HepG2 (cell line): Measurements from ENCODE around the gene RAB35. TPM values are rescaled to one million over a fixed set of nuclear protein-coding genes. Genes with fewer than 3 reads are reported as not detected.

Experiments used
- AGO2 ChIP-seq: fragments of 200-400 bp; formaldehyde crosslinking; optimal IDR thresholded peaks from 2 replicates; pipeline ENCODE3; 2017; ENCODE audit warnings: mild to moderate bottlenecking, low read depth, low read length, moderate library complexity
- BRCA1 ChIP-seq: sonication (generic); formaldehyde crosslinking; IDR thresholded peaks from 2 replicates; pipeline ENCODE4 v1.4.0; 2020; ENCODE audit warnings: missing genetic modification reagents
- EEA1 ChIP-seq: sonication (generic); formaldehyde crosslinking; IDR thresholded peaks from 2 replicates; pipeline ENCODE4 v1.5.1; 2020; ENCODE audit warnings: mild to moderate bottlenecking, missing genetic modification reagents, borderline replicate concordance
- GPN1 ChIP-seq: sonication (generic); formaldehyde crosslinking; IDR thresholded peaks from 2 replicates; pipeline ENCODE4 v1.5.1; 2020; ENCODE audit warnings: missing genetic modification reagents, borderline replicate concordance
- HDAC2 ChIP-seq: sonication (generic); formaldehyde crosslinking; IDR thresholded peaks from 2 replicates; pipeline ENCODE4 v1.4.0; 2020; ENCODE audit warnings: missing genetic modification reagents
- MAZ ChIP-seq, 2 experiments: sonication (generic) in 1 of 2; formaldehyde crosslinking in 1 of 2; IDR thresholded peaks; 2 replicates each; pipeline versions ENCODE4 v1.5.0 to v1.6.1; 2012 to 2020; ENCODE audit warnings: low read depth in 2 of 2, mild to moderate bottlenecking in 2 of 2, borderline replicate concordance in 1 of 2, improper control_type of control experiment in 1 of 2, low read length in 1 of 2, missing genetic modification reagents in 1 of 2, moderate library complexity in 1 of 2
- MXD4 ChIP-seq: IDR thresholded peaks from 2 replicates; pipeline ENCODE4 v1.6.1; 2016; ENCODE audit warnings: mild to moderate bottlenecking, missing biosample characterization, missing genetic modification reagents
- PPARG ChIP-seq: conservative IDR thresholded peaks from 2 replicates; pipeline ENCODE4 v1.6.1; 2016; ENCODE audit warnings: missing biosample characterization, missing genetic modification reagents
- RBFOX2 ChIP-seq: fragments of 200-400 bp; formaldehyde crosslinking; IDR thresholded peaks from 2 replicates; pipeline ENCODE4 v1.6.1; 2017; ENCODE audit warnings: low read depth, mild to moderate bottlenecking, low read length
- SALL2 ChIP-seq: sonication (generic); formaldehyde crosslinking; IDR thresholded peaks from 2 replicates; pipeline ENCODE4 v1.8.1; 2023; ENCODE audit warnings: mild to moderate bottlenecking, missing genetic modification reagents, inconsistent platforms
- SUZ12 ChIP-seq: fragments of 150-350 bp; IDR thresholded peaks from 2 replicates; pipeline ENCODE4 v1.6.1; 2014; ENCODE audit warnings: low read depth, low read length
- TEAD2 ChIP-seq: sonication (generic); formaldehyde crosslinking; IDR thresholded peaks from 2 replicates; pipeline ENCODE4 v1.9.0; 2021; ENCODE audit warnings: missing genetic modification reagents
- ZNF10 ChIP-seq: sonication (generic); formaldehyde crosslinking; IDR thresholded peaks from 2 replicates; pipeline ENCODE4 v1.4.0; 2020; ENCODE audit warnings: mild to moderate bottlenecking, low read depth, missing genetic modification reagents, borderline replicate concordance
- ZNF709 ChIP-seq: sonication (generic); formaldehyde crosslinking; IDR thresholded peaks from 2 replicates; pipeline ENCODE4 v1.5.0; 2020; ENCODE audit warnings: mild to moderate bottlenecking, missing genetic modification reagents
- ZNF747 ChIP-seq: sonication (generic); formaldehyde crosslinking; IDR thresholded peaks from 2 replicates; pipeline ENCODE4 v1.8.1; 2023; ENCODE audit warnings: missing genetic modification reagents, mild to moderate bottlenecking, borderline replicate concordance
- ZNF776 ChIP-seq: sonication (generic); formaldehyde crosslinking; IDR thresholded peaks from 2 replicates; pipeline ENCODE4 v1.4.0; 2020; ENCODE audit warnings: mild to moderate bottlenecking, missing genetic modification reagents
- ZNF790 ChIP-seq: sonication (generic); formaldehyde crosslinking; IDR thresholded peaks from 2 replicates; pipeline ENCODE4 v1.8.0; 2022; ENCODE audit warnings: missing genetic modification reagents, mild to moderate bottlenecking, borderline replicate concordance
- polyA plus RNA-seq, 8 experiments: library from polyadenylated mRNA; depleted of rRNA in 3 of 8; stranded (reverse) in 7 of 8; unstranded in 1 of 8; fragments of >200 nt; fragmentation: Illumina TruSeq in 4 of 8; extraction: Trizol in 4 of 8; gene quantifications; 2 replicates each; pipeline versions ENCODE4 v1.2.1 to v1.2.3, GENCODE V29; 2011 to 2016; ENCODE audit warnings: low read depth in 4 of 8, missing spikeins in 1 of 8, mixed read lengths in 1 of 8; ENCODE audit not compliant: insufficient read depth in 1 of 8
- total RNA-seq, 5 experiments: library from RNA; depleted of rRNA; stranded (reverse); fragments of >200 nt; fragmentation: Illumina TruSeq; extraction: Trizol; gene quantifications; 2 replicates each; pipeline ENCODE4 v1.2.3, GENCODE V29; 2016; ENCODE audit warnings: low read depth in 1 of 5
- TF ChIP-seq, protein P1 (sequence below): sonication (generic); formaldehyde crosslinking; IDR thresholded peaks from 2 replicates; pipeline ENCODE4 v1.5.0; 2020; ENCODE audit warnings: mild to moderate bottlenecking, missing genetic modification reagents
- TF ChIP-seq, protein P2 (sequence below): sonication (generic); formaldehyde crosslinking; IDR thresholded peaks from 2 replicates; pipeline ENCODE4 v1.4.0; 2020; ENCODE audit warnings: missing genetic modification reagents
- TF ChIP-seq, protein P3 (sequence below): sonication (generic); formaldehyde crosslinking; IDR thresholded peaks from 2 replicates; pipeline ENCODE4 v1.4.0; 2020; ENCODE audit warnings: mild to moderate bottlenecking, missing genetic modification reagents, borderline replicate concordance

The RAB35 gene
- total and polyA plus RNA-seq, 2 of the 13 experiments (the other 11 are each of a cell fraction or from before 2014, with no cell fraction given): 25.2 to 29.1 TPM

DNA sequence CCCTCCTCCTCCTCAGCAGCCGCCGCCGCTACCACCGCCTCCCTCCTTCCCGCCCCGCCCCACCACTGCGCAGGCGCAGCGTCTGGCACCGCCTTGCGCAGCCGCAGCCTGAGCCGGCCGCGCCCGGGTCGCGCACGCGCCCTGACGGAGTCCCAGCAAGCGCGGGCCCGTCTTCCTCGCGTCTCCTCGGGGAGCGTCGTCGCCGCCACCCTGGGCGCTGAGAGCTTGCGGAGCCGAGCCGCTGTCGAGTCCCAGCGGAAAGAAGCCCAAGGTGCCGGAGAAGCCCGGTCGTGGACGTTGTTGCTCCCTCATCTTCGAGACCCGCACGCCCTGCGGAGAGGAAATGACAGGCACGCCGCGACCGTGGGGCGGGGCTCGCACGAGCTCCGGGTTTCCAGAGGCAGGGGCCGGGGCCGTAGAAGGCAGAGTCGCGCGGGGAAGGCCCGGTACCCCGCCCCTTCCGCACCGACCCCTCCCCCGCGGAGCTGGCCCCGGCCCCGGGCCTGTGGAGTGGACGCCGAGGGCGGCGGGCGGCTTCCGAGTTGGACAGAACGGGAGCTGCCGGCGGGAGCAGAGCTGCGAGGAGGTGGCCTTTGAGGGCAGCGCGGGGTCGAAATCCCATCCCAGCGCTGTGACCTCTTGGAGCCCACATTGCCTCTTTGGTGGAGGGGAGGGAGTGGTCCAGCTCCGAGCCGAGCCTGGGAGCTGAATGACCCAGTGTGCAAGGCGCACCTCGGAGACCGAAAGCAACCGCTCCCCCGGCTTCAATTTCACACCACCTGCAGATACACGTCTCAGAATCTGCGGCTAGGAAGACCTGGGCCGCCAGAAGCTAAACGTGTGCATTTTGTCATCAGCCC lies 469 bp upstream of the RAB35 start (continued):
- TF ChIP-seq MAZ (IDR thresholded peaks at IDR 0.05; ENCODE audit: borderline replicate concordance, low read depth, low read length) (peak; percentile 70; the same call in 1 of the 2 replicates), MAZ (CRISPR knock-in tag; IDR thresholded peaks at IDR 0.05; ENCODE audit: low read depth) (peak; percentile 81), TEAD2 (CRISPR knock-in tag) (no peak), EEA1 (CRISPR knock-in tag) (peak; percentile 83; the same call in 1 of the 2 replicates), GPN1 (peak; percentile 12; the same call in 1 of the 2 replicates), ZNF776 (CRISPR knock-in tag) (peak; percentile 72; the same call in 1 of the 2 replicates), MXD4 (CRISPR knock-in tag) (peak; percentile 97), ZNF747 (CRISPR knock-in tag) (peak; percentile 42; the same call in 1 of the 2 replicates), HDAC2 (CRISPR knock-in tag) (peak; percentile 65; the same call in 1 of the 2 replicates), BRCA1 (CRISPR knock-in tag) (peak; percentile 68; the same call in 1 of the 2 replicates), ZNF790 (CRISPR knock-in tag) (peak; percentile 73; the same call in 1 of the 2 replicates), SUZ12 (no peak), RBFOX2 (peak; percentile 94), SALL2 (0 out of 2 replicates have a peak, but pooled peaks have one; percentile 85), ZNF709 (CRISPR knock-in tag) (peak; percentile 45; the same call in 1 of the 2 replicates), AGO2 (peak; percentile 86), PPARG (CRISPR knock-in tag) (0 out of 2 replicates have a peak, but pooled peaks have one; percentile 35), ZNF10 (CRISPR knock-in tag) (no peak)
- TF ChIP-seq, protein P1, sequence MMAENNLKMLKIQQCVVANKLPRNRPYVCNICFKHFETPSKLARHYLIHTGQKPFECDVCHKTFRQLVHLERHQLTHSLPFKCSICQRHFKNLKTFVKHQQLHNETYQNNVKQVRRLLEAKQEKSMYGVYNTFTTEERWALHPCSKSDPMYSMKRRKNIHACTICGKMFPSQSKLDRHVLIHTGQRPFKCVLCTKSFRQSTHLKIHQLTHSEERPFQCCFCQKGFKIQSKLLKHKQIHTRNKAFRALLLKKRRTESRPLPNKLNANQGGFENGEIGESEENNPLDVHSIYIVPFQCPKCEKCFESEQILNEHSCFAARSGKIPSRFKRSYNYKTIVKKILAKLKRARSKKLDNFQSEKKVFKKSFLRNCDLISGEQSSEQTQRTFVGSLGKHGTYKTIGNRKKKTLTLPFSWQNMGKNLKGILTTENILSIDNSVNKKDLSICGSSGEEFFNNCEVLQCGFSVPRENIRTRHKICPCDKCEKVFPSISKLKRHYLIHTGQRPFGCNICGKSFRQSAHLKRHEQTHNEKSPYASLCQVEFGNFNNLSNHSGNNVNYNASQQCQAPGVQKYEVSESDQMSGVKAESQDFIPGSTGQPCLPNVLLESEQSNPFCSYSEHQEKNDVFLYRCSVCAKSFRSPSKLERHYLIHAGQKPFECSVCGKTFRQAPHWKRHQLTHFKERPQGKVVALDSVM (CRISPR knock-in tag): peak; percentile 34; the same call in 1 of the 2 replicates
- TF ChIP-seq, protein P2, sequence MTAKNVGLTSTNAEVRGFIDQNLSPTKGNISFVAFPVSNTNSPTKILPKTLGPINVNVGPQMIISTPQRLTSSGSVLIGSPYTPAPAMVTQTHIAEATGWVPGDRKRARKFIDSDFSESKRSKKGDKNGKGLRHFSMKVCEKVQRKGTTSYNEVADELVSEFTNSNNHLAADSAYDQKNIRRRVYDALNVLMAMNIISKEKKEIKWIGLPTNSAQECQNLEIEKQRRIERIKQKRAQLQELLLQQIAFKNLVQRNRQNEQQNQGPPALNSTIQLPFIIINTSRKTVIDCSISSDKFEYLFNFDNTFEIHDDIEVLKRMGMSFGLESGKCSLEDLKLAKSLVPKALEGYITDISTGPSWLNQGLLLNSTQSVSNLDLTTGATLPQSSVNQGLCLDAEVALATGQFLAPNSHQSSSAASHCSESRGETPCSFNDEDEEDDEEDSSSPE (CRISPR knock-in tag): peak; percentile 87
- TF ChIP-seq, protein P3, sequence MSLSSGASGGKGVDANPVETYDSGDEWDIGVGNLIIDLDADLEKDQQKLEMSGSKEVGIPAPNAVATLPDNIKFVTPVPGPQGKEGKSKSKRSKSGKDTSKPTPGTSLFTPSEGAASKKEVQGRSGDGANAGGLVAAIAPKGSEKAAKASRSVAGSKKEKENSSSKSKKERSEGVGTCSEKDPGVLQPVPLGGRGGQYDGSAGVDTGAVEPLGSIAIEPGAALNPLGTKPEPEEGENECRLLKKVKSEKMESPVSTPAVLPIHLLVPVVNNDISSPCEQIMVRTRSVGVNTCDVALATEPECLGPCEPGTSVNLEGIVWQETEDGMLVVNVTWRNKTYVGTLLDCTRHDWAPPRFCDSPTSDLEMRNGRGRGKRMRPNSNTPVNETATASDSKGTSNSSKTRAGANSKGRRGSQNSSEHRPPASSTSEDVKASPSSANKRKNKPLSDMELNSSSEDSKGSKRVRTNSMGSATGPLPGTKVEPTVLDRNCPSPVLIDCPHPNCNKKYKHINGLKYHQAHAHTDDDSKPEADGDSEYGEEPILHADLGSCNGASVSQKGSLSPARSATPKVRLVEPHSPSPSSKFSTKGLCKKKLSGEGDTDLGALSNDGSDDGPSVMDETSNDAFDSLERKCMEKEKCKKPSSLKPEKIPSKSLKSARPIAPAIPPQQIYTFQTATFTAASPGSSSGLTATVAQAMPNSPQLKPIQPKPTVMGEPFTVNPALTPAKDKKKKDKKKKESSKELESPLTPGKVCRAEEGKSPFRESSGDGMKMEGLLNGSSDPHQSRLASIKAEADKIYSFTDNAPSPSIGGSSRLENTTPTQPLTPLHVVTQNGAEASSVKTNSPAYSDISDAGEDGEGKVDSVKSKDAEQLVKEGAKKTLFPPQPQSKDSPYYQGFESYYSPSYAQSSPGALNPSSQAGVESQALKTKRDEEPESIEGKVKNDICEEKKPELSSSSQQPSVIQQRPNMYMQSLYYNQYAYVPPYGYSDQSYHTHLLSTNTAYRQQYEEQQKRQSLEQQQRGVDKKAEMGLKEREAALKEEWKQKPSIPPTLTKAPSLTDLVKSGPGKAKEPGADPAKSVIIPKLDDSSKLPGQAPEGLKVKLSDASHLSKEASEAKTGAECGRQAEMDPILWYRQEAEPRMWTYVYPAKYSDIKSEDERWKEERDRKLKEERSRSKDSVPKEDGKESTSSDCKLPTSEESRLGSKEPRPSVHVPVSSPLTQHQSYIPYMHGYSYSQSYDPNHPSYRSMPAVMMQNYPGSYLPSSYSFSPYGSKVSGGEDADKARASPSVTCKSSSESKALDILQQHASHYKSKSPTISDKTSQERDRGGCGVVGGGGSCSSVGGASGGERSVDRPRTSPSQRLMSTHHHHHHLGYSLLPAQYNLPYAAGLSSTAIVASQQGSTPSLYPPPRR (CRISPR knock-in tag): peak; percentile 32; the same call in 1 of the 2 replicates
